GM12878 (cell line): Measurements from ENCODE around the gene PAPLN. TPM values are rescaled to one million over a fixed set of nuclear protein-coding genes. Genes with fewer than 3 reads are reported as not detected.

Experiments used
- ATAC-seq: fragments of 200-7000 bp; cut with Tn5 transposase; 3 replicates; pipeline ENCODE4 v1.9.1; 2020; ENCODE audit warnings: mild to moderate bottlenecking, moderate library complexity
- BruUV-seq: library from RNA; stranded (reverse); fragments of 400-500 nt; replicated peaks from 2 replicates; lab custom pipeline; 2021; lab: Mats Ljungman, UMichigan
- CTCF ChIA-PET: fragments of 300-600 bp; sonication (Branson Sonifier 250); formaldehyde crosslinking; extraction: SDS; loops from one replicate; lab custom pipeline; 2021; ENCODE audit warnings: inconsistent platforms; lab: Yijun Ruan, JAX
- POLR2A ChIA-PET: fragments of 350-600 bp; formaldehyde crosslinking; extraction: SDS; loops from one replicate; lab custom pipeline; 2021; ENCODE audit warnings: inconsistent platforms; lab: Charles Lee
- RAD21 ChIA-PET: fragments of 300-600 bp; sonication (Branson Sonifier 250); formaldehyde crosslinking; loops from one replicate; lab custom pipeline; 2023; ENCODE audit warnings: antibody characterized with exemption; ENCODE audit not compliant: unreplicated experiment; lab: Charles Lee
- SMC1A ChIA-PET: fragments of 300-600 bp; sonication (Branson Sonifier 250); formaldehyde crosslinking; loops from one replicate; lab custom pipeline; 2023; ENCODE audit not compliant: unreplicated experiment, uncharacterized antibody; lab: Charles Lee
- DNase-seq: peaks from one replicate; pipeline ENCODE4 v3.0.0-alpha.2; 2011; ENCODE audit warnings: low read depth, low spot score
- FAIRE-seq: peaks from 3 replicates; lab custom pipeline; 2011; peaks lifted over from hg19 to GRCh38; lab: Jason Lieb, UNC
- H2AFZ ChIP-seq: 2 replicates; pipeline ENCODE4 v1.6.0; 2011; ENCODE audit warnings: low read depth, low read length, control low read depth; ENCODE audit not compliant: control insufficient read depth
- H3K27ac ChIP-seq: 2 replicates; pipeline ENCODE4 v1.5.1; 2011; ENCODE audit warnings: control low read depth; ENCODE audit not compliant: control insufficient read depth, insufficient read depth
- H3K27me3 ChIP-seq, 2 experiments: replicated peaks in 1 of 2; 2 replicates each; pipeline versions ENCODE4 v1.6.0 to v1.6.1; 2011; ENCODE audit warnings: low read length in 1 of 2; ENCODE audit not compliant: control insufficient read depth in 2 of 2, insufficient read depth in 2 of 2
- H3K36me3 ChIP-seq, 2 experiments: 2 replicates each; pipeline ENCODE4 v1.5.1; 2011; ENCODE audit warnings: low read length in 1 of 2; ENCODE audit not compliant: control insufficient read depth in 2 of 2, insufficient read depth in 2 of 2
- H3K4me1 ChIP-seq: 2 replicates; pipeline ENCODE4 v1.6.1; 2011; ENCODE audit warnings: mild to moderate bottlenecking, low read length, moderate library complexity, mixed read lengths; ENCODE audit not compliant: control insufficient read depth, insufficient read depth
- H3K4me2 ChIP-seq: 2 replicates; pipeline ENCODE4 v1.6.0; 2011; ENCODE audit warnings: control low read depth; ENCODE audit not compliant: control insufficient read depth, insufficient read depth
- H3K4me3 ChIP-seq: fragments of 200-600 bp; sonication (generic); 2 replicates; pipeline ENCODE4 v1.5.1; 2016
- H3K79me2 ChIP-seq: 2 replicates; pipeline ENCODE4 v1.6.0; 2011; ENCODE audit warnings: low read length; ENCODE audit not compliant: control insufficient read depth, insufficient read depth
- H3K9ac ChIP-seq: 2 replicates; pipeline ENCODE4 v1.8.0; 2011; ENCODE audit warnings: low read length, control low read depth, mixed read lengths; ENCODE audit not compliant: control insufficient read depth, insufficient read depth
- H3K9me3 ChIP-seq: replicated peaks from 3 replicates; pipeline ENCODE4 v1.5.1; 2011; ENCODE audit warnings: mild to moderate bottlenecking, low read length; ENCODE audit not compliant: control insufficient read depth, insufficient read depth
- H4K20me1 ChIP-seq: 2 replicates; pipeline ENCODE4 v1.6.0; 2011; ENCODE audit not compliant: control insufficient read depth, insufficient read depth
- LARP7 ChIP-seq: fragments of 450-650 bp; IDR thresholded peaks from 2 replicates; pipeline ENCODE4 v1.6.1; 2017; ENCODE audit warnings: mild to moderate bottlenecking
- MTA2 ChIP-seq: fragments of 450-650 bp; IDR thresholded peaks from 2 replicates; pipeline ENCODE4 v1.6.1; 2016; ENCODE audit warnings: low read depth, mild to moderate bottlenecking, moderate library complexity
- POU2F2 ChIP-seq: IDR thresholded peaks from 3 replicates; pipeline ENCODE4 v1.6.1; 2011; ENCODE audit warnings: low read depth, mild to moderate bottlenecking, low read length, borderline replicate concordance
- RUNX3 ChIP-seq: IDR thresholded peaks from 2 replicates; pipeline ENCODE4 v1.6.1; 2012; ENCODE audit warnings: low read length, inconsistent platforms
- SP1 ChIP-seq: IDR thresholded peaks from one replicate; pipeline ENCODE4 v1.6.1; 2011; ENCODE audit warnings: low read depth, low read length
- WGBS: methylation state at CpG from one replicate; pipeline ENCODE4 v1.1.6; 2016; ENCODE audit warnings: low lambda C conversion rate; ENCODE audit not compliant: insufficient replicate concordance, insufficient coverage; ENCODE audit errors: missing lambda C conversion rate; 5-methylcytosine and 5-hydroxymethylcytosine counted together
- in situ Hi-C: fragments of 300-500 bp; cut with MboI; formaldehyde crosslinking; loops from 9 replicates; pipeline ENCODE4 v1.14.3; 2018; ENCODE audit warnings: mixed read lengths
- intact Hi-C: fragments of 100-400 bp; cut with micrococcal nuclease; formaldehyde crosslinking; loops from one replicate; pipeline ENCODE4 v1.14.2; 2022; ENCODE audit not compliant: unreplicated experiment
- polyA plus RNA-seq, 11 experiments: library from polyadenylated mRNA; depleted of rRNA in 4 of 11; unstranded in 6 of 11; stranded (reverse) in 5 of 11; fragments of >200 nt; fragmentation: Nextera tagmentation in 4 of 11; fragmentation: Illumina TruSeq in 1 of 11; extraction: Ambion mirVana in 4 of 11; extraction: Trizol in 1 of 11; gene quantifications; 1 replicate in 1 of 11; 2 replicates in 10 of 11; pipeline versions ENCODE4 v1.2.1 to v1.2.3, GENCODE V29; 2011 to 2016; ENCODE audit warnings: inconsistent platforms in 2 of 11, missing spikeins in 2 of 11, low read depth in 1 of 11
- total RNA-seq, 4 experiments: library from RNA; depleted of rRNA in 3 of 4; stranded (reverse); fragments of >200 nt in 3 of 4; fragmentation: Illumina TruSeq in 1 of 4; extraction: Trizol in 1 of 4; gene quantifications; 2 replicates each; pipeline versions ENCODE4 v1.2.1 to v1.2.3, GENCODE V29; 2013 to 2021
- TF ChIP-seq, protein P1 (sequence below), 3 experiments: IDR thresholded peaks in 2 of 3; conservative IDR thresholded peaks in 1 of 3; 2 replicates each; pipeline ENCODE4 v1.5.1; 2011; ENCODE audit warnings: low read depth in 3 of 3, low read length in 3 of 3, mild to moderate bottlenecking in 3 of 3, control low read depth in 2 of 3, moderate library complexity in 2 of 3, inconsistent platforms in 1 of 3, mixed read lengths in 1 of 3; ENCODE audit not compliant: control insufficient read depth in 2 of 3, insufficient read depth in 1 of 3; ENCODE audit errors: extremely low read depth in 1 of 3

PAPLN gene
- total and polyA plus RNA-seq, 10 of the 15 experiments (the other 5 are each of a cell fraction or from before 2014, with no cell fraction given) = 1.8 to 19.8 (median 7.4) TPM

DNA sequence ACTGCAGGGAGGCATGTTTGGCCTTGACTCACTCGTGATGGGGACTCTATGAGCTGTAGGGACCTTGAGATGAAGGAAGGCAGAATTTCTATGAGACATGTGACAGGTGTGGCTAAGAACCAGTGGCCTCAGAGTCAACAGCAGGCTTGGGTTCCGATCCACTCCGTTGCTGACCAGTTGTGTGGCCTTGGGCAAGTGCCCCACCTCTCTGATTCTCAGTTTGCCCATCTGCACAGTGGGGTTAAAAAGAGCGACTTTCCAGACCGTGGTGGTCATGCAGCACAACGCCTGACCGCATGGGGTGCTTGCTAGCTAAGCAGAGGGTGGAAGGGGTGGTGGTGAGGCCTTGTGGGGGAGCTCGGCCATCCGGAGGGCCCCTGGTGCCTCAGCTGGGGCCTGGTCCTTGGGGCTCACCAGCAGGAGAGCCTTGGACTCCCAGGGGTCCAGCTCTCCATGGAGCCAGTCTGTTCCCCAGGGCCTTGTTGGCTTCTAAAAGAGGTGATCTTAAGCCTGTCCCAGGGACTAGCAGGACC lies 18.5 kb downstream of the PAPLN start:
- FAIRE-seq (no peak), ATAC-seq (peak; percentile 64), DNase-seq (no peak)
- Histone ChIP-seq H3K4me2 (no peak overlapping the region), H3K9me3 (no peaks in the 10 kb centered on the region), H3K4me1 (no peaks in the 10 kb centered on the region; the same call in 1 of the 2 replicates), H3K36me3 (no peaks in the 10 kb centered on the region; a peak in 1 of 4 replicates), H2AFZ (no peak overlapping the region), H3K9ac (no peak overlapping the region), H3K27ac (no peak overlapping the region), H3K4me3 (no peak overlapping the region), H3K79me2 (no peaks in the 10 kb centered on the region)
- no TSS peak for BruUV-seq
- ChIA-PET POLR2A (no interaction called here), SMC1A (interaction anchor here (1.2 kb wide), 1 partner anchor 34 kb away, joined by 3 read pairs; no protein-coding TSS in a partner anchor), CTCF (interaction anchor here (0.6 to 1.0 kb wide), 2 partner anchors 24 to 27 kb away, joined by 4 read pairs; no protein-coding TSS in a partner anchor)
- in situ Hi-C loops = no loop called here
- intact Hi-C loops = no loop called here
- WGBS = 77% methylated on average over 9 of the region's 9 CpGs
- TF ChIP-seq SP1 = no peak
- TF ChIP-seq, protein P1, sequence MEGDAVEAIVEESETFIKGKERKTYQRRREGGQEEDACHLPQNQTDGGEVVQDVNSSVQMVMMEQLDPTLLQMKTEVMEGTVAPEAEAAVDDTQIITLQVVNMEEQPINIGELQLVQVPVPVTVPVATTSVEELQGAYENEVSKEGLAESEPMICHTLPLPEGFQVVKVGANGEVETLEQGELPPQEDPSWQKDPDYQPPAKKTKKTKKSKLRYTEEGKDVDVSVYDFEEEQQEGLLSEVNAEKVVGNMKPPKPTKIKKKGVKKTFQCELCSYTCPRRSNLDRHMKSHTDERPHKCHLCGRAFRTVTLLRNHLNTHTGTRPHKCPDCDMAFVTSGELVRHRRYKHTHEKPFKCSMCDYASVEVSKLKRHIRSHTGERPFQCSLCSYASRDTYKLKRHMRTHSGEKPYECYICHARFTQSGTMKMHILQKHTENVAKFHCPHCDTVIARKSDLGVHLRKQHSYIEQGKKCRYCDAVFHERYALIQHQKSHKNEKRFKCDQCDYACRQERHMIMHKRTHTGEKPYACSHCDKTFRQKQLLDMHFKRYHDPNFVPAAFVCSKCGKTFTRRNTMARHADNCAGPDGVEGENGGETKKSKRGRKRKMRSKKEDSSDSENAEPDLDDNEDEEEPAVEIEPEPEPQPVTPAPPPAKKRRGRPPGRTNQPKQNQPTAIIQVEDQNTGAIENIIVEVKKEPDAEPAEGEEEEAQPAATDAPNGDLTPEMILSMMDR (IDR thresholded peaks at IDR 0.05 in 2 of 3, conservative IDR thresholded peaks at IDR 0.05 in 1 of 3; ENCODE audit: control insufficient read depth in 2 of 3, extremely low read depth in 1 of 3, insufficient read depth in 1 of 3, low read depth in 3 of 3, low read length in 3 of 3) = 0 out of 6 replicates have a peak, but pooled peaks of 1 of the 3 experiments have one; percentile 14
- TF ChIP-seq, all 136 proteins: peak for 1
- Histone ChIP-seq H4K20me1 (no peaks in the 10 kb centered on the region), H3K27me3 (no peaks in the 10 kb centered on the region)
- RAD21 ChIA-PET = interaction anchor here (0.9 kb wide), 1 partner anchor 10 kb away, joined by 3 read pairs; no protein-coding TSS in a partner anchor

DNA sequence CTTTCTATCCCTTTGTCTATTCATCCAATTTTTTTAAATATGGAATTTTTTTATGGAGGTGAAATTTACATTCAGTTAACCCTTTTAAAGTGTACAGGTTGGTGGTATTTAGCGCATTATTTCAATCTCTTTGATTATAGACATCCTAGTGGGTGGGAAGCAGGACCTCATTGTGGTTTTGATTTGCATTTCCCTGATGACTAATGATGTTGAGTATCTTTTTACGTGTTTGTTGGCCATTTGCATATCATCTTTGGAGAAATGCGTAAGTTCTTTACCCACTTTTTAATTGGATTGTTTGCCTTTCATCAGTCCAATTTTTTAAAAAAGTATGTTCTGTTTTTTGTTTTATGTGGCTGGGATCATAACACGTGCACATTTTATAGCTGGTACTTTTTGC lies 20.8 kb downstream of the PAPLN start:
- Histone ChIP-seq H3K9ac (no peak overlapping the region), H3K36me3 (no peaks in the 10 kb centered on the region), H3K27ac (no peak overlapping the region), H3K4me2 (no peak overlapping the region), H4K20me1 (no peaks in the 10 kb centered on the region), H3K27me3 (no peaks in the 10 kb centered on the region), H3K4me1 (no peaks in the 10 kb centered on the region; the same call in 1 of the 2 replicates), H3K79me2 (no peaks in the 10 kb centered on the region), H3K4me3 (no peak overlapping the region), H2AFZ (no peak overlapping the region), H3K9me3 (no peaks in the 10 kb centered on the region)
- RAD21 ChIA-PET = no interaction called here
- in situ Hi-C loops (no loop called here), intact Hi-C loops (no loop called here)
- 45% methylated on average over 4 of the region's 4 CpGs for WGBS
- DNase-seq (no peak), ATAC-seq (peak; percentile 43), FAIRE-seq (peak; percentile 23)
- CTCF ChIA-PET = no interaction called here
- no TSS peak for BruUV-seq
- peak; percentile 56; the same call in 1 of the 2 replicates for TF ChIP-seq RUNX3
- peak; percentile 90 for TF ChIP-seq POU2F2
- TF ChIP-seq MTA2 = peak; percentile 49; the same call in 1 of the 2 replicates
- TF ChIP-seq LARP7 = no peak
- SMC1A ChIA-PET = interaction anchor here (0.6 kb wide), 1 partner anchor 199 kb away, joined by 4 read pairs; no protein-coding TSS in a partner anchor
- POLR2A ChIA-PET = interaction anchor here (0.7 to 1.0 kb wide), 2 partner anchors 18 to 173 kb away, joined by 3 to 4 read pairs; no protein-coding TSS in a partner anchor
